H9 (cell line): ENCODE data around the gene CACNA2D3. TPM values are rescaled to one million over a fixed set of nuclear protein-coding genes. Genes with fewer than 3 reads are reported as not detected.

Experiments used
- DNase-seq: peaks from one replicate; pipeline ENCODE4 v3.0.0-alpha.2; 2017
- H2AFZ ChIP-seq: one replicate; pipeline ENCODE4 v1.6.1; 2013; ENCODE audit warnings: mild to moderate bottlenecking, low read length, control low read depth, moderate library complexity
- H2AK5ac ChIP-seq: 2 replicates; pipeline ENCODE4 v1.6.1; 2013; ENCODE audit warnings: low read length, control low read depth, mixed read lengths; ENCODE audit not compliant: insufficient read length
- H2BK120ac ChIP-seq: one replicate; pipeline ENCODE4 v1.6.1; 2013; ENCODE audit warnings: low read depth, mild to moderate bottlenecking, low read length, control low read depth, inconsistent platforms; ENCODE audit not compliant: poor library complexity, severe bottlenecking
- H2BK12ac ChIP-seq: 2 replicates; pipeline ENCODE4 v1.6.1; 2013; ENCODE audit warnings: low read length, control low read depth, mixed read lengths, low read depth; ENCODE audit not compliant: insufficient read length
- H2BK15ac ChIP-seq: 2 replicates; pipeline ENCODE4 v1.6.1; 2013; ENCODE audit warnings: low read depth, low read length, control low read depth
- H2BK20ac ChIP-seq: one replicate; pipeline ENCODE4 v1.6.1; 2013; ENCODE audit warnings: low read depth, mild to moderate bottlenecking, low read length, control low read depth, inconsistent platforms; ENCODE audit not compliant: poor library complexity, severe bottlenecking
- H2BK5ac ChIP-seq: 2 replicates; pipeline ENCODE4 v1.6.1; 2013; ENCODE audit warnings: low read length, control low read depth, mixed read lengths; ENCODE audit not compliant: insufficient read length
- H3K14ac ChIP-seq: 2 replicates; pipeline ENCODE4 v1.6.1; 2013; ENCODE audit warnings: low read length, control low read depth; ENCODE audit not compliant: insufficient read depth
- H3K18ac ChIP-seq: 2 replicates; pipeline ENCODE4 v1.6.1; 2013; ENCODE audit warnings: low read depth, mild to moderate bottlenecking, mixed read lengths, low read length, control low read depth; ENCODE audit not compliant: insufficient read length
- H3K23ac ChIP-seq: 2 replicates; pipeline ENCODE4 v1.6.1; 2013; ENCODE audit warnings: low read length, control low read depth, mixed read lengths, low read depth; ENCODE audit not compliant: insufficient read length
- H3K23me2 ChIP-seq: 2 replicates; pipeline ENCODE4 v1.6.1; 2013; ENCODE audit warnings: low read depth, mild to moderate bottlenecking, mixed read lengths, low read length, control low read depth; ENCODE audit not compliant: insufficient read length, poor library complexity, severe bottlenecking
- H3K27ac ChIP-seq: 2 replicates; pipeline ENCODE4 v1.5.1; 2013; ENCODE audit warnings: low read length, control low read depth, mixed read lengths, low read depth; ENCODE audit not compliant: insufficient read length
- H3K27me3 ChIP-seq: 2 replicates; pipeline ENCODE4 v1.6.1; 2013; ENCODE audit warnings: low read length, control low read depth, inconsistent platforms; ENCODE audit not compliant: insufficient read depth
- H3K4ac ChIP-seq: 2 replicates; pipeline ENCODE4 v1.6.1; 2013; ENCODE audit warnings: low read depth, mild to moderate bottlenecking, control low read depth, inconsistent platforms, low read length, moderate library complexity
- H3K4me1 ChIP-seq: 2 replicates; pipeline ENCODE4 v1.6.1; 2013; ENCODE audit warnings: low read length, control low read depth, inconsistent platforms; ENCODE audit not compliant: insufficient read depth
- H3K4me2 ChIP-seq: 2 replicates; pipeline ENCODE4 v1.6.1; 2013; ENCODE audit warnings: low read length, control low read depth, mixed read lengths; ENCODE audit not compliant: insufficient read length, insufficient read depth
- H3K56ac ChIP-seq: 2 replicates; pipeline ENCODE4 v1.6.1; 2013; ENCODE audit warnings: low read depth, mild to moderate bottlenecking, mixed read lengths, low read length, control low read depth; ENCODE audit not compliant: insufficient read length
- H3K79me1 ChIP-seq: 2 replicates; pipeline ENCODE4 v1.6.1; 2013; ENCODE audit warnings: low read depth, mild to moderate bottlenecking, moderate library complexity, low read length, control low read depth, inconsistent platforms; ENCODE audit not compliant: insufficient read depth, poor library complexity, severe bottlenecking
- H3K79me2 ChIP-seq: 2 replicates; pipeline ENCODE4 v1.6.1; 2013; ENCODE audit warnings: low read length, control low read depth, inconsistent platforms; ENCODE audit not compliant: insufficient read depth
- H3K9ac ChIP-seq: 2 replicates; pipeline ENCODE4 v1.6.1; 2013; ENCODE audit warnings: low read length, control low read depth, mixed read lengths; ENCODE audit not compliant: insufficient read length; ENCODE audit errors: extremely low read depth
- H3K9me3 ChIP-seq: one replicate; pipeline ENCODE4 v1.6.1; 2013; ENCODE audit warnings: low read depth, low read length, inconsistent platforms; ENCODE audit not compliant: control insufficient read depth
- H3T11ph ChIP-seq: one replicate; pipeline ENCODE4 v1.6.1; 2013; ENCODE audit warnings: mild to moderate bottlenecking, low read length, control low read depth, inconsistent platforms
- H4K20me1 ChIP-seq: one replicate; pipeline ENCODE4 v1.6.1; 2013; ENCODE audit not compliant: control insufficient read depth, insufficient read length, insufficient read depth
- H4K5ac ChIP-seq: 2 replicates; pipeline ENCODE4 v1.6.1; 2013; ENCODE audit warnings: low read depth, mild to moderate bottlenecking, mixed read lengths, low read length, control low read depth; ENCODE audit not compliant: insufficient read length
- H4K8ac ChIP-seq: replicated peaks from 2 replicates; pipeline ENCODE4 v1.6.1; 2013; ENCODE audit warnings: low read length, control low read depth, mixed read lengths, low read depth; ENCODE audit not compliant: insufficient read length
- H4K91ac ChIP-seq: 2 replicates; pipeline ENCODE4 v1.6.1; 2013; ENCODE audit warnings: low read depth, mild to moderate bottlenecking, moderate library complexity, mixed read lengths, low read length, control low read depth; ENCODE audit not compliant: insufficient read length
- H3K27ac Mint-ChIP-seq, 3 experiments: 2 replicates in 2 of 3; 3 replicates in 1 of 3; pipeline ENCODE4 v1.8.0; 2020 to 2021; ENCODE audit warnings: mixed read lengths in 3 of 3, mild to moderate bottlenecking in 1 of 3, moderate library complexity in 1 of 3
- H3K27me3 Mint-ChIP-seq: 2 replicates; pipeline ENCODE4 v1.8.0; 2021; ENCODE audit warnings: low read depth, mild to moderate bottlenecking, moderate library complexity, mixed read lengths
- H3K36me3 Mint-ChIP-seq, 3 experiments: 2 replicates in 2 of 3; 3 replicates in 1 of 3; pipeline ENCODE4 v1.8.0; 2020 to 2021; ENCODE audit warnings: low read depth in 3 of 3, mixed read lengths in 3 of 3; ENCODE audit not compliant: insufficient read depth in 1 of 3
- H3K4me1 Mint-ChIP-seq, 2 experiments: 2 replicates each; pipeline ENCODE4 v1.8.0; 2020; ENCODE audit warnings: mixed read lengths in 2 of 2
- H3K4me3 Mint-ChIP-seq, 2 experiments: 2 replicates in 1 of 2; 3 replicates in 1 of 2; pipeline ENCODE4 v1.8.0; 2020 to 2021; ENCODE audit warnings: mild to moderate bottlenecking in 2 of 2, mixed read lengths in 2 of 2, moderate library complexity in 1 of 2
- H3K9me3 Mint-ChIP-seq, 2 experiments: 2 replicates in 1 of 2; 3 replicates in 1 of 2; pipeline ENCODE4 v1.8.0; 2020; ENCODE audit warnings: mild to moderate bottlenecking in 2 of 2, mixed read lengths in 2 of 2, moderate library complexity in 1 of 2
- whole genome bisulfite sequencing: extraction: QIAGEN DNeasy Blood & Tissue Kit; methylation state at CpG from one replicate; pipeline ENCODE4 v1.1.7; 2013; ENCODE audit warnings: missing lambda C conversion rate, low lambda C conversion rate, mixed read lengths; ENCODE audit not compliant: insufficient read length; ENCODE audit errors: extremely low coverage; 5-methylcytosine and 5-hydroxymethylcytosine counted together
- total RNA-seq: library from RNA; stranded (reverse); gene quantifications from 2 replicates; pipeline ENCODE4 v1.2.1, GENCODE V29; 2021
- TF ChIP-seq, protein P1 (sequence below): fragments of 200-600 bp; sonication (generic); conservative IDR thresholded peaks from 3 replicates; pipeline ENCODE4 v1.8.0; 2021; ENCODE audit warnings: antibody characterized with exemption, mild to moderate bottlenecking

Gene CACNA2D3
- total RNA-seq, 1 experiment from 2014 or later: 3.2 TPM

DNA sequence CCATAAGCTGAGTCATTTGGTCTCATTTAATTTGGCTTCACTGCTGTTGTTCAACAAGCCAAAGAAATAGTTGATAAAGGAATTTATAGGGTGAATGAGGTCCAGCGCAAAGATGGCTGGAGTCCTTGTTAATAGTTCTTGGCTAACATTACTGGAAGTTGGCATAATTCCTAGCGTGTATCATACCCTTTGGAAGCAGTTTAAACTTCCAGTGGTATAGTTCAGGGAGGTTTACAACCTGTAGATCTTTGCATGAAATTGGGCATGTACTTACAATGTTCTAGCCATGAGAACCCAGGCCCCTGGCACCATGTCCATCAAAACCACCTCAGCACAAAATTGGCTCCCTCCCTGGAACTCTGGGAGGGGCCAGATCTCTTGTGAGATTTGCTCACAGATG lies 424.7 kb downstream of the CACNA2D3 start:
- no peaks in the 10 kb centered on the region for H3K23me2 ChIP-seq
- TF ChIP-seq, protein P1, sequence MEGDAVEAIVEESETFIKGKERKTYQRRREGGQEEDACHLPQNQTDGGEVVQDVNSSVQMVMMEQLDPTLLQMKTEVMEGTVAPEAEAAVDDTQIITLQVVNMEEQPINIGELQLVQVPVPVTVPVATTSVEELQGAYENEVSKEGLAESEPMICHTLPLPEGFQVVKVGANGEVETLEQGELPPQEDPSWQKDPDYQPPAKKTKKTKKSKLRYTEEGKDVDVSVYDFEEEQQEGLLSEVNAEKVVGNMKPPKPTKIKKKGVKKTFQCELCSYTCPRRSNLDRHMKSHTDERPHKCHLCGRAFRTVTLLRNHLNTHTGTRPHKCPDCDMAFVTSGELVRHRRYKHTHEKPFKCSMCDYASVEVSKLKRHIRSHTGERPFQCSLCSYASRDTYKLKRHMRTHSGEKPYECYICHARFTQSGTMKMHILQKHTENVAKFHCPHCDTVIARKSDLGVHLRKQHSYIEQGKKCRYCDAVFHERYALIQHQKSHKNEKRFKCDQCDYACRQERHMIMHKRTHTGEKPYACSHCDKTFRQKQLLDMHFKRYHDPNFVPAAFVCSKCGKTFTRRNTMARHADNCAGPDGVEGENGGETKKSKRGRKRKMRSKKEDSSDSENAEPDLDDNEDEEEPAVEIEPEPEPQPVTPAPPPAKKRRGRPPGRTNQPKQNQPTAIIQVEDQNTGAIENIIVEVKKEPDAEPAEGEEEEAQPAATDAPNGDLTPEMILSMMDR: no peak
- no peak overlapping the region for H3K56ac ChIP-seq
- H2AFZ ChIP-seq: no peak overlapping the region
- DNase-seq: no peak
- no CpG with 5 or more reads among the region's 2 CpGs for WGBS
- no peak overlapping the region for H3K4me3 Mint-ChIP-seq
- H4K5ac ChIP-seq: no peak overlapping the region
- no peak overlapping the region for H4K91ac ChIP-seq
- no peak overlapping the region for H2BK12ac ChIP-seq
- no peak overlapping the region for H2BK20ac ChIP-seq
- H3K9me3 ChIP-seq: no peaks in the 10 kb centered on the region
- peaks cover 12% of the 10 kb centered on the region for H3K27me3 Mint-ChIP-seq
- H3K27me3 ChIP-seq: no peaks in the 10 kb centered on the region
- no peak overlapping the region for H2AK5ac ChIP-seq
- no peaks in the 10 kb centered on the region for H4K20me1 ChIP-seq
- no peak overlapping the region for H3K23ac ChIP-seq
- H3K4me1 ChIP-seq: no peaks in the 10 kb centered on the region
- no peak overlapping the region for H3K4ac ChIP-seq
- no peak overlapping the region for H2BK5ac ChIP-seq
- H4K8ac ChIP-seq: no peak overlapping the region
- H3K9me3 Mint-ChIP-seq: no peaks in the 10 kb centered on the region
- H3K79me1 ChIP-seq: no peaks in the 10 kb centered on the region
- no peak overlapping the region for H3K4me2 ChIP-seq
- no peak overlapping the region for H3K14ac ChIP-seq
- H2BK120ac ChIP-seq: no peak overlapping the region
- no peak overlapping the region for H3K18ac ChIP-seq
- H2BK15ac ChIP-seq: no peak overlapping the region
- H3T11ph ChIP-seq: no peak overlapping the region
- no peaks in the 10 kb centered on the region for H3K36me3 Mint-ChIP-seq
- no peaks in the 10 kb centered on the region; the same call in 1 of the 2 replicates for H3K79me2 ChIP-seq
- 0 out of 4 replicates have a peak, but pooled peaks cover 0 to 3% of the 10 kb centered on the region in 2 experiments for H3K4me1 Mint-ChIP-seq
- no peak overlapping the region for H3K27ac ChIP-seq
- H3K27ac Mint-ChIP-seq: no peak overlapping the region
- no peak overlapping the region for H3K9ac ChIP-seq
